GM06990 (cell line): ENCODE results near the gene DSTN.
"Not testable (repeated sequence)": the region's sequence is repeated elsewhere in the genome, so short reads cannot be mapped to it uniquely, and the experiment has no call there.

ENCODE experiments used
- DNase-seq: peaks from one replicate; pipeline ENCODE4 v3.0.0-alpha.2; 2011; ENCODE audit not compliant: insufficient read length; ENCODE audit errors: extremely low read depth
- H3K27me3 ChIP-seq: replicated peaks from 2 replicates; pipeline ENCODE4 v1.6.0; 2011; ENCODE audit warnings: low read length; ENCODE audit not compliant: control insufficient read depth, insufficient read depth
- H3K36me3 ChIP-seq: 2 replicates; pipeline ENCODE4 v1.5.1; 2011; ENCODE audit warnings: low read length; ENCODE audit not compliant: control insufficient read depth, insufficient read depth
- H3K4me3 ChIP-seq: replicated peaks from 2 replicates; pipeline ENCODE4 v1.5.1; 2011; ENCODE audit warnings: low read depth, mild to moderate bottlenecking, control low read depth, low read length
- TF ChIP-seq, protein P1 (sequence below): IDR thresholded peaks from 2 replicates; pipeline ENCODE4 v1.5.1; 2011; ENCODE audit warnings: low read length, control low read depth, mild to moderate bottlenecking, inconsistent platforms; ENCODE audit not compliant: insufficient read depth, poor library complexity, severe bottlenecking

Gene DSTN

DNA sequence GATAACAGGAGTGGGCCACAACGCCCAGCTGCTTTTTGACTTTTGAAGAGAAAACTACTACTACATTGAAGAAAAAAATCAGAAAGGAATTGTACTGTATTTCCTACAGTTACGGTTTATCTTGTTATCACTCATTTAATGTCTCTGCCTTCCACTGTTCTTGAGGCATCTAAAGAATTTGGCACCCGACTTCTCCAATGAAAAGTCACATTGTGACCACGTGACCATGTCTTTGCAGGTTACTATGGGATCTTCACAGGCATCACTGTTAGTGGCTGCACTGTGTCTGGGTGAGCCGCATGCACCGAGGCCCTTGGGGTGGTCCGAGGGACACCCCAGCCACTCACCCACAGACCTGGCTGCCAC, 85.4 kb downstream of the DSTN start:
- H3K27me3 ChIP-seq = no peaks in the 10 kb centered on the region
- TF ChIP-seq, protein P1, sequence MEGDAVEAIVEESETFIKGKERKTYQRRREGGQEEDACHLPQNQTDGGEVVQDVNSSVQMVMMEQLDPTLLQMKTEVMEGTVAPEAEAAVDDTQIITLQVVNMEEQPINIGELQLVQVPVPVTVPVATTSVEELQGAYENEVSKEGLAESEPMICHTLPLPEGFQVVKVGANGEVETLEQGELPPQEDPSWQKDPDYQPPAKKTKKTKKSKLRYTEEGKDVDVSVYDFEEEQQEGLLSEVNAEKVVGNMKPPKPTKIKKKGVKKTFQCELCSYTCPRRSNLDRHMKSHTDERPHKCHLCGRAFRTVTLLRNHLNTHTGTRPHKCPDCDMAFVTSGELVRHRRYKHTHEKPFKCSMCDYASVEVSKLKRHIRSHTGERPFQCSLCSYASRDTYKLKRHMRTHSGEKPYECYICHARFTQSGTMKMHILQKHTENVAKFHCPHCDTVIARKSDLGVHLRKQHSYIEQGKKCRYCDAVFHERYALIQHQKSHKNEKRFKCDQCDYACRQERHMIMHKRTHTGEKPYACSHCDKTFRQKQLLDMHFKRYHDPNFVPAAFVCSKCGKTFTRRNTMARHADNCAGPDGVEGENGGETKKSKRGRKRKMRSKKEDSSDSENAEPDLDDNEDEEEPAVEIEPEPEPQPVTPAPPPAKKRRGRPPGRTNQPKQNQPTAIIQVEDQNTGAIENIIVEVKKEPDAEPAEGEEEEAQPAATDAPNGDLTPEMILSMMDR = no peak
- no peak for DNase-seq
- H3K36me3 ChIP-seq = peaks cover 20% of the 10 kb centered on the region
- no peak overlapping the region for H3K4me3 ChIP-seq

DNA sequence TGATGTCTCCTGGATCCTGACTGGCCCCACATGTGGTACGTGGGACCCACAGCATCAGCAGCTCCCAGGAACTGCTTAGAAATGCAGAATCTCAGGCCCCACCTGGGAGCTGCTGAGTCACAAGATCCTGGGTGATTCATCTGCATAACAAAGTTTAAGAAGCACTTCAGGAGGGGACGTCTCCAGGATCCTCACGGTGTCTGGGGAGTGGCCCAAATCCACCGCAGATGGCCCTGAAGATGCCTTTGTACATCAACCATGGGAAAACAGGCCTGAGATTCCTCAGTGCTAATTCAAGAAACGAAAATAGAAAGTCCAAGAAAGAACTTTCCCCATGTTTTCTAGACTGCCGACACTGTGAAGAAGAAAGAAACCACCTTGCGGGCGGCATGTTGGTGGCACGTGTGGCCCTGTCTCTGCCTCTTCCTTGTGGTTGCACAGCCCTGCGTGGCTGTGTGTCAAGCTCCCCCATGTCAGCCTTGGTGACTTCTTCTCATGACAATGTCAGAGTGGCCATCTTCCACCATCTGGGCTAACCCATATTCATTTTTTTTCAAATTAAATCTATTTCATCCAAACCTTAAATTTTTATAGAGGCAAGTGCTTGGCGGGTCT, 86.1 kb downstream of the DSTN start:
- no peak for DNase-seq
- TF ChIP-seq, protein P1 = no peak
- peaks cover 20% of the 10 kb centered on the region for H3K36me3 ChIP-seq
- no peak overlapping the region for H3K4me3 ChIP-seq
- H3K27me3 ChIP-seq = no peaks in the 10 kb centered on the region

DNA sequence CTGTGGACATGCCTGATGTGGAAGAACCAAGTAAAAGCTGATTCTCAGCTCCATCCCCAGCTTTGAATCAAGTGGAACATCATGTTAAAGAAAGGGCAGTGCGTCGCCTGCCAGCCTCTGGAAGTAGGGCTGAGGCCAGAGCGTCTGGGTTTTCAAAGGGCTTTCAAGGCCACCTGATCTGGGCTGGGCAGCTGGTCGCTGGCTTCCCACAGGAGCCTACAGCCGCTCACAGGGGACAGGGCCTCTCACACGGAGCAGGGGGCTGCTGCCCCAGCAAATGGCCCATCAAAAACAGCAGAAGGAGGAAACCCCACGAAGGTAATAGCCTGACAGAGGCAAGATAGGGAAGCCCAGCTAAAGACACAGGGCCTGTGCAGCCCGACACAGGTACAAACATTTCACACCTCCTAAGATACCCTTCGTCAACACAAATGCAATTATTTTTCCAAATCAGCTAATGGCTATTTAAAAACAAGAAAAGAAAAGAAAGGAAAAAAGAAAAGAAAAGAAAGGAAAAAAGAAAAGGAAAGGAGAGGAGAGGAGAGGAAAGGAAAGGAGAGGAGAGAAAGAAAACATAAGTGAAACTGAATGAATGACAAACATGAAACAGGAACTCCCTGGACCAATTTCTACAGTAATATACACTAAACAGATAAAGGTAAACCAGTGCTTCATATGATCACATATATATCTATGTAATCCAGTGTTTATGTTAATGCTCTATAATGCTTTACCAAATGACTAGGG, 87.4 kb downstream of the DSTN start:
- Histone ChIP-seq H3K4me3 (no peak overlapping the region), H3K36me3 (peaks cover 18% of the 10 kb centered on the region), H3K27me3 (no peaks in the 10 kb centered on the region)
- DNase-seq = no peak
- TF ChIP-seq, protein P1 = no peak

DNA sequence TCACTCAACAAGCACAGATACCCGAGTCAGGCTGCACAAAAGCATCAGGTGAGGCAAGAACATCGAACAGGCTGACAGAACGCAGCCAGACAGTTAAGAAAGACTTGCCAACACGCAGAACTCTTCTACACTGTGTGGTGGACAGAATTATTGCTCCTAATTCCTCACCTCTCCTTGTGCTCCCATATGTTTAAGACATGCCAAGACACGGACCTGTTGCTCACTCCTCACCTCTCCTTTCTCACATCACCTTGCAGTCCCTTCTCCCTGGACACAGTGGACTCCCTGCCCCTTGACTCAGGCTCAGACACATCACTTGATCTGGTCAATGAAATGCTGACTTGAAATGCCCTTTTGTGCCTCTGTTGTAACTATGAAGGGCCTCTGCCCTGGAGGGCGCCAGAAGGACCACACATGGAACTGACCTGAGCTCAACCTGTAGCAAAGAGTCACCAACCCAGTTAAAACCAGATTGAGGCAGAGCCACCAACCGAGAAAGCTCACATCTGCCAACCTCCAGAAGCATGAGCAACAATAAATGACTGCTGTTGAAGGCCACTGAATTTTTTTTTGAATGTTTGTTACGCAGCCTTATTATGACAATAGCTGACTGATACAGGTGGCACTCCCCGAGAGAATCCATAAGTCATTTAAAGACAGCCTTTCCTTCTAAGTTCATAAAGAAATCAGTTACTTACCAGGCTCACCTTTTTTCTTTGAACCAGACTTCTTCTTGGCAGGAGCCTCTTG, 88.2 kb downstream of the DSTN start:
- Histone ChIP-seq H3K4me3 (no peak overlapping the region), H3K36me3 (peaks cover 18% of the 10 kb centered on the region), H3K27me3 (no peaks in the 10 kb centered on the region)
- no peak for DNase-seq
- TF ChIP-seq, protein P1 = no peak

DNA sequence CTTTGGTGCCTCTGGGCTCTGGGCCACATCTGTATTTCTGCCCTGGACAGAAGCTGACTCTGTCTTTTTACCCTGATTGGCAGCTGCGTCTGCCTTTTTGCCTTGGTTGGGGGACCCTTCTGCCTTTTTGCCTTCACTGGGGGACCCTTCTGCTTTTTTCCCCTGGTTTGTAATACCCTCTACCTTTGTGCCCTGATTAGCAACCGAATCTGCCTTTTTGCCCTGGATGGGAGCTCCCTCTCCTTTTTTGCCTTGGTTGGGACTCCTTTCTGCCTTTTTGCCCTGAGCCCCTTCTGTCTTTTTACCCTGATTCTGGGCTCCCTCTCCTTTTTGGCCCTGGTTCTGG, 88.7 kb downstream of the DSTN start:
- DNase-seq = no peak
- TF ChIP-seq, protein P1 = no peak
- Histone ChIP-seq H3K27me3 (no peaks in the 10 kb centered on the region), H3K36me3 (peaks cover 17% of the 10 kb centered on the region), H3K4me3 (no peak overlapping the region)

DNA sequence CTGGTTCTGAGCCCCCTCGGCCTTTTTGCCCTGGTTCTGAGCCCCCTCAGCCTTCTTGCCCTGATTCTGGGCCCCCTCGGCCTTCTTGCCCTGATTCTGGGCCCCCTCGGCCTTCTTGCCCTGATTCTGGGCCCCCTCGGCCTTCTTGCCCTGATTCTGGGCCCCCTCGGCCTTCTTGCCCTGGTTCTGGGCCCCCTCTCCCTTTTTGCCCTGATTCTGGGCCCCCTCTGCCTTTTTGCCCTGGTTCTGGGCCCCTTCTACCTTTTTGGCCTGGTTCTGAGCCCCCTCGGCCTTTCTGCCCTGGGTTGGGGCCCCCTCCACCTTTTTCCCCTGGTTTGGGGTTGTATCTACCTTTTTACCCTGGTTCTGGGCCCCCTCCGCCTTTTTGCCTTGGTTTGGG, 89.5 kb downstream of the DSTN start:
- not testable (repeated sequence) for DNase-seq, H3K4me3 ChIP-seq, H3K27me3 ChIP-seq
- H3K36me3 ChIP-seq = peaks cover 17% of the 10 kb centered on the region
